Hepatocyte (in vitro differentiated cells): ENCODE results near the gene APOH. TPM values are rescaled to one million over a fixed set of nuclear protein-coding genes. Genes with fewer than 3 reads are reported as not detected.

ENCODE experiments used
- DNase-seq: peaks from one replicate; pipeline ENCODE4 v3.0.0-alpha.2; 2016; ENCODE audit warnings: low spot score
- H2AFZ ChIP-seq: fragments of 200-600 bp; sonication (generic); 2 replicates; pipeline ENCODE4 v1.6.0; 2016; ENCODE audit warnings: antibody characterized with exemption, mild to moderate bottlenecking
- H3K27ac ChIP-seq: fragments of 200-600 bp; sonication (generic); 2 replicates; pipeline ENCODE4 v1.5.1; 2016; ENCODE audit warnings: mild to moderate bottlenecking
- H3K27me3 ChIP-seq: fragments of 200-600 bp; sonication (generic); 2 replicates; pipeline ENCODE4 v1.6.1; 2016
- H3K36me3 ChIP-seq: fragments of 200-600 bp; sonication (generic); replicated peaks from 2 replicates; pipeline ENCODE4 v1.5.1; 2016; ENCODE audit warnings: low read depth; ENCODE audit not compliant: insufficient read depth
- H3K4me1 ChIP-seq: fragments of 200-600 bp; sonication (generic); 2 replicates; pipeline ENCODE4 v1.5.1; 2016; ENCODE audit warnings: mild to moderate bottlenecking, moderate library complexity; ENCODE audit not compliant: insufficient read depth
- H3K4me2 ChIP-seq: fragments of 200-600 bp; sonication (generic); 2 replicates; pipeline ENCODE4 v1.6.0; 2016
- H3K4me3 ChIP-seq: fragments of 200-600 bp; sonication (generic); 2 replicates; pipeline ENCODE4 v1.5.1; 2016; ENCODE audit warnings: mild to moderate bottlenecking
- H3K79me2 ChIP-seq: fragments of 200-600 bp; sonication (generic); 2 replicates; pipeline ENCODE4 v1.6.0; 2017; ENCODE audit warnings: mild to moderate bottlenecking
- H3K9me2 ChIP-seq: fragments of 200-600 bp; sonication (generic); replicated peaks from 2 replicates; pipeline ENCODE4 v1.6.0; 2017; ENCODE audit warnings: mild to moderate bottlenecking; ENCODE audit not compliant: insufficient read depth
- H3K9me3 ChIP-seq: fragments of 200-600 bp; sonication (generic); 2 replicates; pipeline ENCODE4 v1.5.1; 2016; ENCODE audit warnings: low read depth, mild to moderate bottlenecking
- H4K20me1 ChIP-seq: fragments of 200-600 bp; sonication (generic); 2 replicates; pipeline ENCODE4 v1.6.0; 2016; ENCODE audit warnings: mild to moderate bottlenecking; ENCODE audit not compliant: insufficient read depth, poor library complexity, severe bottlenecking
- EZH2 ChIP-seq: fragments of 200-600 bp; sonication (generic); IDR thresholded peaks from 2 replicates; pipeline ENCODE4 v1.6.1; 2016; ENCODE audit warnings: antibody characterized with exemption, mild to moderate bottlenecking, borderline replicate concordance
- EZH2phosphoT487 ChIP-seq: fragments of 200-600 bp; sonication (generic); IDR thresholded peaks from one replicate; pipeline ENCODE4 v1.6.1; 2018; ENCODE audit warnings: antibody characterized with exemption, mild to moderate bottlenecking, low read depth, moderate library complexity; ENCODE audit not compliant: unreplicated experiment, severe bottlenecking
- WGBS: methylation state at CpG from one replicate; pipeline ENCODE4 v1.1.6; 2016; ENCODE audit warnings: low lambda C conversion rate; ENCODE audit errors: missing lambda C conversion rate; 5-methylcytosine and 5-hydroxymethylcytosine counted together
- polyA plus RNA-seq: library from polyadenylated mRNA; unstranded; fragments of >200 nt; fragmentation: Nextera tagmentation; extraction: Ambion mirVana; gene quantifications from 2 replicates; pipeline ENCODE4 v1.2.1, GENCODE V29; 2016
- total RNA-seq: library from RNA; depleted of rRNA; stranded (reverse); fragments of >200 nt; gene quantifications from 2 replicates; pipeline ENCODE4 v1.2.3, GENCODE V29; 2014
- TF ChIP-seq, protein P1 (sequence below): fragments of 200-600 bp; sonication (generic); IDR thresholded peaks from 2 replicates; pipeline ENCODE4 v1.5.1; 2016; ENCODE audit warnings: antibody characterized with exemption, mild to moderate bottlenecking; ENCODE audit not compliant: poor library complexity

Gene APOH
- total and polyA plus RNA-seq, 2 experiments from 2014 or later: 374 to 449 TPM

DNA sequence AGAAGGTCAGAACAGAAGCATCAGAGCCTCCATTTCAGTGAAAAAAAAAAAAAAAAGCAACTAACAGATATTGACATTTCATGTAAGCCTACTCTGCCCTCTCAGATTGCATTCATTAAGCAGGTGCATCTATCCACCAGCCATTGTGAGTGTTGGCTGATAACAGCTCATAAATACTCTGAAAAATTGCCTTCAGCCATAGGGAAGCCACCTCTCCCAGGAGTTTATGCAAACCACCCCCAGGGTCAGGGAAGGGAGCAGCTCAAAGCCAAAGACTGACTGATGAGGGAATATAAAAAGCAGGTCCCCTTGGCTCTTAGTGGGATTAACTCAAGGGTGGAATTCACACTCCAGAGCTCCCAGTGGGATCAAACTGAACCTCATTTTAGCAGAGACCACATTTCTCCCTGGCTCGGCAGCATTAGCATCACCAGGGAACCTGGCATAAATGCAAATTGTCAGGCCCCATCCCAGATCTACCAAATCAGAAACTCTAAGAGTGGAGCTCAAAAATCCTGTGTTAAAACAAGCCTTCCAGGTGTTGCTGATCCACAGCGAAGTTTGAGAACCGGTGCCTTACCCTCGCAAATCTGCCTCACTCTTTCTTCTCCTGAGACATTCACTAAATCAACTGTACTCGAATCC is 14.2 kb downstream of the APOH start:
- no peak overlapping the region for H3K4me2 ChIP-seq
- DNase-seq: no peak
- H3K79me2 ChIP-seq: no peaks in the 10 kb centered on the region
- no peaks in the 10 kb centered on the region for H3K9me2 ChIP-seq
- H3K4me1 ChIP-seq: no peaks in the 10 kb centered on the region
- no peak overlapping the region for H3K4me3 ChIP-seq
- no peaks in the 10 kb centered on the region for H3K9me3 ChIP-seq
- no peak overlapping the region for H3K27ac ChIP-seq
- H2AFZ ChIP-seq: no peak overlapping the region
- TF ChIP-seq, protein P1, sequence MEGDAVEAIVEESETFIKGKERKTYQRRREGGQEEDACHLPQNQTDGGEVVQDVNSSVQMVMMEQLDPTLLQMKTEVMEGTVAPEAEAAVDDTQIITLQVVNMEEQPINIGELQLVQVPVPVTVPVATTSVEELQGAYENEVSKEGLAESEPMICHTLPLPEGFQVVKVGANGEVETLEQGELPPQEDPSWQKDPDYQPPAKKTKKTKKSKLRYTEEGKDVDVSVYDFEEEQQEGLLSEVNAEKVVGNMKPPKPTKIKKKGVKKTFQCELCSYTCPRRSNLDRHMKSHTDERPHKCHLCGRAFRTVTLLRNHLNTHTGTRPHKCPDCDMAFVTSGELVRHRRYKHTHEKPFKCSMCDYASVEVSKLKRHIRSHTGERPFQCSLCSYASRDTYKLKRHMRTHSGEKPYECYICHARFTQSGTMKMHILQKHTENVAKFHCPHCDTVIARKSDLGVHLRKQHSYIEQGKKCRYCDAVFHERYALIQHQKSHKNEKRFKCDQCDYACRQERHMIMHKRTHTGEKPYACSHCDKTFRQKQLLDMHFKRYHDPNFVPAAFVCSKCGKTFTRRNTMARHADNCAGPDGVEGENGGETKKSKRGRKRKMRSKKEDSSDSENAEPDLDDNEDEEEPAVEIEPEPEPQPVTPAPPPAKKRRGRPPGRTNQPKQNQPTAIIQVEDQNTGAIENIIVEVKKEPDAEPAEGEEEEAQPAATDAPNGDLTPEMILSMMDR: no peak
- H4K20me1 ChIP-seq: no peaks in the 10 kb centered on the region
- WGBS: 80% methylated on average over 5 of the region's 5 CpGs
- no peaks in the 10 kb centered on the region for H3K27me3 ChIP-seq
- H3K36me3 ChIP-seq: no peaks in the 10 kb centered on the region

DNA sequence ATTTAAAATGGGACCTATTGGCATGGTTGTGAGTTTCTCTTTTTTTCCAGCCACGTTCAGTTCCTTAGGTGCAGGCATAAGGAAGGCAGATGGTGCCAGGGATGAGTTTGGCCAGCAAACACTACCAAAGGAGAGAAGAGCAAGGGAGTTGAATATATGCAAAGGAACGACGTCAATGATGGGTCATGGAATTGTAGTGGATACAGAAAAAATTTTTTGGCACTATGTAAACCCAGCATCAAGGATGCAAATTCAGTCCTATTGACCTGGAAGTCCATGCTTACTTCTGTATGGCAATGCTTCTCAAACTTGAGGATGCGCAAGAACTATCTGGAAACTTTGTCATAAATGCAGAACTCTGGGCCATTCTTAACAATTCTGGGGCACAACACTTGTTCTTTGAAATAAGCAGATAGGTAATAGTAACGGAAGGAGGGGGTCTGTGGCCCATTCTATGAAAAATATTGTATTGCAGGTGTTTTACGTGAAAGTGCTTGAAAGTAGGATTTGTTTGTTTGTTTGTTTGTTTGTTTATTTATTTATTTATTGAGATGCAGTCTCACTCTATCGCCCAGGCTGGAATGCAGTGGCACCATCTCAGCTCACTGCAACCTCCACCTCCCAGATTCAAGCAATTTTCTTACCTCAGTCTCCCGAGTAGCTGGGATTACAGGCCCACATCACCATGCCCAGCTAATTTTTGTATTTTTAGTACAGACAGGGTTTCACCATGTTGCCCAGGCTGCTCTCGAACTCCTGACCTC is 18.0 kb downstream of the APOH start:
- no peak overlapping the region for H2AFZ ChIP-seq
- WGBS: 91% methylated on average over 9 of the region's 9 CpGs
- H3K79me2 ChIP-seq: no peaks in the 10 kb centered on the region
- H3K4me2 ChIP-seq: no peak overlapping the region
- no peaks in the 10 kb centered on the region for H3K36me3 ChIP-seq
- H3K4me3 ChIP-seq: no peak overlapping the region
- no peaks in the 10 kb centered on the region for H3K9me3 ChIP-seq
- TF ChIP-seq, protein P1: no peak
- TF ChIP-seq EZH2phosphoT487: no peak
- no peaks in the 10 kb centered on the region for H3K4me1 ChIP-seq
- no peak for DNase-seq
- no peaks in the 10 kb centered on the region for H3K27me3 ChIP-seq
- no peak overlapping the region for H3K27ac ChIP-seq
- no peaks in the 10 kb centered on the region for H4K20me1 ChIP-seq
- no peaks in the 10 kb centered on the region for H3K9me2 ChIP-seq

DNA sequence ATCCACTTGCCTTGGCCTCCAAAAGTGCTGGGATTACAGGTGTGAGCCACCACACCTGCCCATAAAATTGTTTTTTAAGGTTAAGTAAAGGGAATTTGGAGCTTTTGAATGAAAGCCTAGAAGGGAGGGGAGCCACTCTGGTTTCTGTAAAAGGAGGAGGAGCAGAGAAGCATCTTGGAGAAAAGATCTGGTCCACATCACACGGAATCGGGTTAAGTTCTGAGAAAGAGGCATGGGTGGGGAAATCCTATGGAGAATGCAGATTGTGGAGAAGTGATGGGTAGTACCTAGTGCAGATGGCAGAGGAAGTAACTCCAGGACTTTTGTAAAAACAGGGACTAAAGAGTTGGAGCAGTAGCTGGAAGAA is 19.0 kb downstream of the APOH start:
- Histone ChIP-seq H3K9me2 (no peaks in the 10 kb centered on the region), H4K20me1 (no peaks in the 10 kb centered on the region), H3K9me3 (no peaks in the 10 kb centered on the region), H3K4me3 (no peak overlapping the region), H3K4me2 (no peak overlapping the region), H2AFZ (no peak overlapping the region), H3K79me2 (no peaks in the 10 kb centered on the region), H3K27ac (no peak overlapping the region), H3K27me3 (no peaks in the 10 kb centered on the region), H3K4me1 (no peaks in the 10 kb centered on the region), H3K36me3 (no peaks in the 10 kb centered on the region)
- TF ChIP-seq EZH2 (no peak), EZH2phosphoT487 (no peak)
- TF ChIP-seq, protein P1: no peak
- DNase-seq: no peak
- 85% methylated on average over 2 of the region's 2 CpGs for WGBS
